NCI-H1048 (cell line): ENCODE results near the gene SSTR5.

Experiments used
- DNase-seq: peaks from one replicate; lab custom pipeline; 2025; lab: John Stamatoyannopoulos, UW

Gene SSTR5

GRCh38 chr16:1102921-1103635 is 30.5 kb downstream of the SSTR5 start:
- no peak for DNase-seq

- DNase-seq: no peak
These were observed 31.1 kb downstream of the SSTR5 start for GRCh38 chr16:1103636-1103980.

GRCh38 chr16:1105888-1106620 is 33.5 kb downstream of the SSTR5 start:
- DNase-seq: no peak

GRCh38 chr16:1106659-1107058 is 34.1 kb downstream of the SSTR5 start:
- no peak for DNase-seq

GRCh38 chr16:1107141-1107540 is 34.6 kb downstream of the SSTR5 start:
- no peak for DNase-seq

- DNase-seq: no peak
These were observed 35.2 kb downstream of the SSTR5 start for GRCh38 chr16:1107731-1108130.

GRCh38 chr16:1108299-1109252 is 36.0 kb downstream of the SSTR5 start:
- DNase-seq: no peak

GRCh38 chr16:1109648-1110047 is 37.1 kb downstream of the SSTR5 start:
- DNase-seq: no peak

- DNase-seq: no peak
These were observed 40.1 kb downstream of the SSTR5 start for GRCh38 chr16:1112506-1113184.

GRCh38 chr16:1113489-1113888 is 40.9 kb downstream of the SSTR5 start:
- DNase-seq: no peak

- no peak for DNase-seq
These were observed 41.5 kb downstream of the SSTR5 start for GRCh38 chr16:1113889-1114526.

GRCh38 chr16:1116693-1117077 is 44.1 kb downstream of the SSTR5 start:
- no peak for DNase-seq

GRCh38 chr16:1117176-1117900 is 44.8 kb downstream of the SSTR5 start:
- no peak for DNase-seq

- DNase-seq: no peak
These were observed 45.4 kb downstream of the SSTR5 start for GRCh38 chr16:1117926-1118325.

- DNase-seq: no peak
These were observed 46.6 kb downstream of the SSTR5 start for GRCh38 chr16:1119129-1119528.

GRCh38 chr16:1119766-1120576 is 47.4 kb downstream of the SSTR5 start:
- no peak for DNase-seq

- no peak for DNase-seq
These were observed 48.0 kb downstream of the SSTR5 start for GRCh38 chr16:1120577-1120941.

GRCh38 chr16:1121009-1121408 is 48.5 kb downstream of the SSTR5 start:
- no peak for DNase-seq

- DNase-seq: no peak
These were observed 49.3 kb downstream of the SSTR5 start for GRCh38 chr16:1121601-1122397.
